Testis (tissue), 2 donors: Measurements from ENCODE around the gene POPDC2.

Experiments used
- POLR2A ChIP-seq: fragments of 450-650 bp; IDR thresholded peaks from one replicate; pipeline ENCODE4 v1.6.1; 2017; ENCODE audit warnings: antibody characterized with exemption, mild to moderate bottlenecking, moderate library complexity
- TF ChIP-seq, protein P1 (sequence below), 3 experiments: fragments of 450-650 bp in 2 of 3; fragments of 200-600 bp in 1 of 3; sonication (generic) in 1 of 3; IDR thresholded peaks; one replicate each; pipeline ENCODE4 v1.5.1; 2016 to 2019; ENCODE audit warnings: antibody characterized with exemption in 3 of 3, mild to moderate bottlenecking in 2 of 3, moderate library complexity in 1 of 3

DNA sequence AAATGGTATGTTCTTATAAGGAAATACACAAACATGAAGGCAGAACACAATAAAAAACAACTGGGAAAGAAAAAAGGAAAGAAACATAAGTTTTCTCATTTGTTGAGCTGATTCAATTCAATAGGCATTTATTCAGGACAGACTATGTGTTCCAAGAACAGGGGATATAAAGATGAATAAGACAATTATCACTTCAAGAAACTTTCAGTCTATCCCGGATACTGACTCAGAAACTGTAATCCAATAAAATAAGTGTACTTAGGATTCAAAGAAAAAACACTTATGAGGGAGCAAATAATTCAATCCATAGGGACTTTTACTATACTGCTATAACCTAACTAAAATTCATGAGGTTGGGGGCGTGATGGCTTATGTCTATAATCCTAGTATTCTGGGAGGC lies 3.5 kb upstream of the POPDC2 start:
- TF ChIP-seq POLR2A, result no peak
- TF ChIP-seq, protein P1, sequence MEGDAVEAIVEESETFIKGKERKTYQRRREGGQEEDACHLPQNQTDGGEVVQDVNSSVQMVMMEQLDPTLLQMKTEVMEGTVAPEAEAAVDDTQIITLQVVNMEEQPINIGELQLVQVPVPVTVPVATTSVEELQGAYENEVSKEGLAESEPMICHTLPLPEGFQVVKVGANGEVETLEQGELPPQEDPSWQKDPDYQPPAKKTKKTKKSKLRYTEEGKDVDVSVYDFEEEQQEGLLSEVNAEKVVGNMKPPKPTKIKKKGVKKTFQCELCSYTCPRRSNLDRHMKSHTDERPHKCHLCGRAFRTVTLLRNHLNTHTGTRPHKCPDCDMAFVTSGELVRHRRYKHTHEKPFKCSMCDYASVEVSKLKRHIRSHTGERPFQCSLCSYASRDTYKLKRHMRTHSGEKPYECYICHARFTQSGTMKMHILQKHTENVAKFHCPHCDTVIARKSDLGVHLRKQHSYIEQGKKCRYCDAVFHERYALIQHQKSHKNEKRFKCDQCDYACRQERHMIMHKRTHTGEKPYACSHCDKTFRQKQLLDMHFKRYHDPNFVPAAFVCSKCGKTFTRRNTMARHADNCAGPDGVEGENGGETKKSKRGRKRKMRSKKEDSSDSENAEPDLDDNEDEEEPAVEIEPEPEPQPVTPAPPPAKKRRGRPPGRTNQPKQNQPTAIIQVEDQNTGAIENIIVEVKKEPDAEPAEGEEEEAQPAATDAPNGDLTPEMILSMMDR (IDR thresholded peaks at IDR 0.05), result no peak
